Tibial nerve (tissue), 4 donors: ENCODE data around the gene GGCX. TPM values are rescaled to one million over a fixed set of nuclear protein-coding genes. Genes with fewer than 3 reads are reported as not detected.
"Not testable (repeated sequence)": the region's sequence is repeated elsewhere in the genome, so short reads cannot be mapped to it uniquely, and the experiment has no call there.

Source experiments
- DNase-seq, 2 donors: peaks; one replicate each; pipeline ENCODE4 v3.0.0-alpha.2; 2019; ENCODE audit warnings: low spot score in 2 of 2
- H3K27ac ChIP-seq, 4 donors: fragments of 200-600 bp; sonication (generic) in 3 of 4; one replicate each; pipeline ENCODE4 v1.5.1; 2017 to 2019; ENCODE audit warnings: mild to moderate bottlenecking in 1 of 4
- H3K27me3 ChIP-seq, 2 donors: fragments of 200-600 bp; sonication (generic) in 1 of 2; one replicate each; pipeline versions ENCODE4 v1.5.1 to v1.6.0; 2017 to 2019
- H3K36me3 ChIP-seq, 3 donors: fragments of 200-600 bp; sonication (generic); one replicate each; pipeline ENCODE4 v1.5.1; 2018 to 2019
- H3K4me1 ChIP-seq, 4 donors: fragments of 200-600 bp; sonication (generic) in 3 of 4; one replicate each; pipeline ENCODE4 v1.5.1; 2017 to 2019
- H3K4me3 ChIP-seq, 4 donors: fragments of 200-600 bp; sonication (generic) in 3 of 4; one replicate each; pipeline ENCODE4 v1.5.1; 2017 to 2019; ENCODE audit warnings: mild to moderate bottlenecking in 1 of 4, moderate library complexity in 1 of 4
- H3K9me3 ChIP-seq, 4 donors: fragments of 200-600 bp; sonication (generic) in 3 of 4; one replicate each; pipeline ENCODE4 v1.5.1; 2017 to 2019
- EP300 ChIP-seq, 2 donors: sonication (generic); formaldehyde crosslinking; IDR thresholded peaks; one replicate each; pipeline ENCODE4 v1.6.1; 2017; ENCODE audit warnings: antibody characterized with exemption in 2 of 2, mild to moderate bottlenecking in 1 of 2
- POLR2A ChIP-seq, 2 donors: fragments of 450-650 bp; IDR thresholded peaks; one replicate each; pipeline ENCODE4 v1.6.1; 2017; ENCODE audit warnings: antibody characterized with exemption in 2 of 2, mild to moderate bottlenecking in 2 of 2, moderate library complexity in 2 of 2
- WGBS, 2 donors: methylation state at CpG; one replicate each; pipeline ENCODE4 v1.1.5; 2018; 5-methylcytosine and 5-hydroxymethylcytosine counted together
- total RNA-seq, 4 donors: library from RNA; depleted of rRNA; stranded (reverse); fragments of >200 nt; gene quantifications; one replicate each; pipeline ENCODE4 v1.1.0, GENCODE V29; 2016
- TF ChIP-seq, protein P1 (sequence below), 5 experiments: fragments of 200-600 bp in 3 of 5; fragments of 450-650 bp in 2 of 5; sonication (generic) in 3 of 5; IDR thresholded peaks; one replicate each; pipeline ENCODE4 v1.5.1; 2016 to 2019; ENCODE audit warnings: antibody characterized with exemption in 5 of 5, mild to moderate bottlenecking in 3 of 5, moderate library complexity in 2 of 5

Gene GGCX
- total RNA-seq, 4 donors from 2014 or later: 24.7 to 34.3 (median 27.1) TPM

DNA sequence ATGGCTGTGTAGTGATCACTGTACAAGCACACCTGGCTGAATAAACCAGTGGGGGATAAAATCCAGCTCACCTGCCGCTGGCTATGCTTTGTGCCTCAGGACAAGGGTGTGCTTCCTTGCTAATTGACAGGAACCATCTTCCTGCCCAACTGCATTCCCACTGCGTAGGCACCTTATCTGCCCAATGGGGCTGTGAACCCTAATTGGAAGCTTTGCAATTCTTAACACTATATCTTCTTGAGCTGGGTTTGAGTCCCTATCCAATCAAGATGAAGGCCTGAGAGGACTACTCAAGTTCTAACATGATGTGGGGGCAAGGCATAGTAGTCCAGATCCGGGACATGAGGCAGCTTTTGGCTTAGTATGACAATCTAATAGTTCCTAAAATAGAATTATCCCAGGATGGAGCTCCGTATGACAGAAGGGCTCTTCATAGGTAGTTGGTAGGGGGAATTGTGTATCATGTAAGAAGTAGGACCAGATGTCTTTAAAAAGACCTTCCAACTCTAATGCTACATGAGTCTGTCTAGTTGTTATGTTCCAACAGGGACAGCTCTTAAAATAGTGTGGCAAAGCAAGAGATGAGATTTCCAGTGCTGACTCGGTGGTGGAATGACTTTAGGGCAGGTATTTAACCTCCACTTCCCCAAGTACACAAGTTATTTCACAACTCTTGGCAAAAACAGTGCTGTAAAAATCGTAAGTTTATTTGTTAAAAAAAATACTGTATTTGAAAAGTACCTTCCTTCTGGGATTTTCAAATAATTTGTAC lies 43.5 kb upstream of the GGCX start:
- Histone ChIP-seq H3K27ac (peak overlapping the region in 3 of 4 donors; percentile 38 to 80 (median 61)), H3K4me3 (no peak overlapping the region), H3K9me3 (no peaks in the 10 kb centered on the region), H3K4me1 (peaks cover 0 to 86% (median 37%) of the 10 kb centered on the region in 4 donors), H3K36me3 (peaks cover 0 to 42% (median 0%) of the 10 kb centered on the region in 3 donors), H3K27me3 (no peaks in the 10 kb centered on the region)
- TF ChIP-seq EP300 (IDR thresholded peaks at IDR 0.05) (peak in 1 of 2 donors; percentile 13), POLR2A (IDR thresholded peaks at IDR 0.05) (no peak)
- TF ChIP-seq, protein P1, sequence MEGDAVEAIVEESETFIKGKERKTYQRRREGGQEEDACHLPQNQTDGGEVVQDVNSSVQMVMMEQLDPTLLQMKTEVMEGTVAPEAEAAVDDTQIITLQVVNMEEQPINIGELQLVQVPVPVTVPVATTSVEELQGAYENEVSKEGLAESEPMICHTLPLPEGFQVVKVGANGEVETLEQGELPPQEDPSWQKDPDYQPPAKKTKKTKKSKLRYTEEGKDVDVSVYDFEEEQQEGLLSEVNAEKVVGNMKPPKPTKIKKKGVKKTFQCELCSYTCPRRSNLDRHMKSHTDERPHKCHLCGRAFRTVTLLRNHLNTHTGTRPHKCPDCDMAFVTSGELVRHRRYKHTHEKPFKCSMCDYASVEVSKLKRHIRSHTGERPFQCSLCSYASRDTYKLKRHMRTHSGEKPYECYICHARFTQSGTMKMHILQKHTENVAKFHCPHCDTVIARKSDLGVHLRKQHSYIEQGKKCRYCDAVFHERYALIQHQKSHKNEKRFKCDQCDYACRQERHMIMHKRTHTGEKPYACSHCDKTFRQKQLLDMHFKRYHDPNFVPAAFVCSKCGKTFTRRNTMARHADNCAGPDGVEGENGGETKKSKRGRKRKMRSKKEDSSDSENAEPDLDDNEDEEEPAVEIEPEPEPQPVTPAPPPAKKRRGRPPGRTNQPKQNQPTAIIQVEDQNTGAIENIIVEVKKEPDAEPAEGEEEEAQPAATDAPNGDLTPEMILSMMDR (IDR thresholded peaks at IDR 0.05): no peak
- DNase-seq: no peak
- WGBS, 2 donors: 54 to 55% methylated on average over 6 of the region's 6 CpGs

DNA sequence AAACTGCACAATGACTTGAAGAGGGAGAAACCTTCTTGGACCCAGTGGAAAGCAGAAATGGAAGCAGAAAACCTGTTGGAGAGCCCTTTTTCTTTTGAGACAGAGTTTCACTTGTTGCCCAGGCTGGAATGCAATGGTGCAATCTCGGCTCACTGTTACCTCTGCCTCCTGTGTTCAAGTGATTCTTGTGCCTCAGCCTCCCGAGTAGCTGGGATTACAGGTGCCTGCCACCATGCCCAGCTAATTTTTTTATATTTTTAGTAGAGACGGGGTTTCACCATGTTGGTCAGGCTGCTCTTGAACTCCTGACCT lies 42.8 kb upstream of the GGCX start:
- not testable (repeated sequence) for H3K27me3 ChIP-seq, DNase-seq, H3K9me3 ChIP-seq
- Histone ChIP-seq H3K4me3 (peak overlapping the region in 2 of 4 donors; percentile 51 to 92), H3K4me1 (peaks cover 0 to 84% (median 37%) of the 10 kb centered on the region in 4 donors), H3K27ac (peak overlapping the region in 3 of 4 donors; percentile 38 to 96 (median 80)), H3K36me3 (peaks cover 0 to 42% (median 0%) of the 10 kb centered on the region in 3 donors)
- WGBS, 2 donors: 70 to 74% methylated on average over 3 of the region's 3 CpGs

DNA sequence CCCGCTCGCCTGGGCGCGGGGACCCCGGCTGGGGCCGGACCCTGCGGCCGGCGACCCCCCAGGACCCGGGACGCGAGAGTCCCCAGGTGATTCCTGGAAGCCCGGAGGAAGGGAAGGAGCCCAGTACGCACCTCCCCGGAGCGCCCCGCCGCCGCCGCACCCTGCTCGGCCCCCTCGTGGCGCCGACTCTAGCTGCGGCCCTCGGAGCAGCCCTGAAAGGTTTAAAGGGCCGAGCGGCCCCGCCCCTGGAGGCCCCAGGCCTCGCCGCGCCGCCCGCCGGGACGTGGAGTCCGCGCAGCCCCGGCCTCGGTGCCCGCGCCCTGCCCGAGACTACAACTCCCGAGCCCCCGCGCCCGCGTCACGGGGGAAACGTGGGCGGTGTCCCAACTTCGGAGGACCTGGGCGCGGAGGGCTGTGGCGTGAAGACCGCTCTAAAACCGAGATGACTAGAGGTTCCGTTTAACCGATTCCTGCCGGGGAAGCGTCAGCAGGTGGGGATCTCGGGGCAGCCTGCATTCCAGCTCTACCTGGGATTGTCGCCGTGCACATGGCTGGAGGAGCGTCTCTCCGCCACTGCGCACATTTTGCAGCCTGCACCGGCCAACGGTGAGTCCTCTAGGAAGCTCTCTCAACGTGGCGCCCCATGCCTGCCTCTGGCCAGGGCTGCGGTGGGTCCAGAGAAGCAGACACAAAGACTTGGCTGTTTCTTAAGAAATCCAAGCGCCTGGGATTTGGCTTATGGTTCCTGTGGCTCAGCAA lies 41.4 kb upstream of the GGCX start, which contains the start of gene TMEM150A:
TMEM150A (minus strand) TSS at position 223 of the 759 bp plus-strand sequence. CDS start 750 bp downstream, outside the sequence.
- Histone ChIP-seq H3K4me3 (peak within 1 kb of the TSS; percentile 57 to 92 (median 78)), H3K27ac (peak within 1 kb of the TSS; percentile 85 to 96 (median 91)), H3K36me3 (peaks cover 0 to 41% (median 0%) of the 10 kb centered on the region in 3 donors), H3K4me1 (peaks cover 0 to 71% (median 37%) of the 10 kb centered on the region in 4 donors), H3K9me3 (no peaks in the 10 kb centered on the region), H3K27me3 (no peaks in the 10 kb centered on the region)
- 0 to 1% methylated on average over 15 to 38 of the region's 73 CpGs for WGBS, 2 donors
- TF ChIP-seq EP300 (IDR thresholded peaks at IDR 0.05): peak in 1 of 2 donors; percentile 85
- peak; percentile 81 to 86 for TF ChIP-seq POLR2A (IDR thresholded peaks at IDR 0.05)
- TF ChIP-seq, protein P1 (IDR thresholded peaks at IDR 0.05): peak; percentile 35 to 85 (median 48)
- peak; percentile 91 to 92 for DNase-seq

DNA sequence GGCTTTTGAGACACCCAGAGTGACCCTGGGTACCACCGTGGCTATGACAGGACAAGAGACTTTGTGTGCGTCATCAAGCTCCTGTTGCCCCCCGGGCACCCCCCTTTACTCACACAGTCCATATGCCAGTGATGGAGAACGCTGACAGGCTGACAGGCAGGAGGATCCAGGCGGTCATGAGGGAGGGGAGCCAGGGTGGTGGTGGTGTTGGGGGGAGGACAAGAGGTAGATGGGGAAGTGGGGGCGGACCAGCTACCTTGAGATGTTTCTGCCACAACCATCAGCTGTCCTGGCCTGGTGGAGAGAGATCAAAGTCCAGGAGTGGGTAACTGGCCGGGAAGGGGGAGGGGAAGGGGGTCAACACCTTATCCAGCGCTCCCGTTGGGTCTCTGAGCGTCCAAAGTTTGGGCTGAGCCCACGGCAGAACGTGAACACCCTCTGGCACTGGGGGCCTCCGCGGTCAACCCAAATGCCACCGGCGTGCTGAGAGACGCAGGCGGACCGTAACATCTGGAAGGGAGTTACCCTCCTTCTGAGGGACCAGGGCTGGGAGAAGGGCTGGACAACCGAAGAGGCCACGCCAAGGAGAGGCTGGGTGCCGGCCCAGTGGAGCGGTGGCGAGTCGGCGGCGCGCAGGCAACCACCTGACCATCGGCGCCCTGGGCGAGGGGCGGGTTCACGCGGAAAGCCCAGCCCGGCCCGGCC lies 40.6 kb upstream of the GGCX start:
- no peaks in the 10 kb centered on the region for H3K9me3 ChIP-seq
- H3K4me1 ChIP-seq: peaks cover 0 to 70% (median 34%) of the 10 kb centered on the region in 4 donors
- TF ChIP-seq POLR2A (IDR thresholded peaks at IDR 0.05): no peak
- TF ChIP-seq, protein P1 (IDR thresholded peaks at IDR 0.05): no peak
- DNase-seq: peak in 1 of 2 donors; percentile 48
- peak overlapping the region; percentile 57 to 92 (median 78) for H3K4me3 ChIP-seq
- H3K27me3 ChIP-seq: no peaks in the 10 kb centered on the region
- peak overlapping the region; percentile 85 to 96 (median 91) for H3K27ac ChIP-seq
- peaks cover 0 to 41% (median 4%) of the 10 kb centered on the region in 3 donors for H3K36me3 ChIP-seq
- WGBS, 2 donors: 5 to 9% methylated on average over 19 to 26 of the region's 36 CpGs
